ENCODE data around the gene MRPS23.
A peak's percentile ranks its signal among the peaks of the same experiment; 100 is the strongest.
"Not testable (repeated sequence)": the region's sequence is repeated elsewhere in the genome, so short reads cannot be mapped to it uniquely, and the experiment has no call there.

Gene MRPS23

GRCh38 chr17:57861790-57862693, 12.2 kb upstream of the MRPS23 start:
- DNase-seq, result peak; percentile 32

GRCh38 chr17:57861000-57861789, 11.4 kb upstream of the MRPS23 start:
- DNase-seq, result peak; percentile 84

- no peak for DNase-seq
Observed at GRCh38 chr17:57860414-57860999, 10.7 kb upstream of the MRPS23 start.

GRCh38 chr17:57859601-57860413, 10.0 kb upstream of the MRPS23 start:
- DNase-seq, result no peak

- DNase-seq, result no peak
Observed at GRCh38 chr17:57858838-57859237, 9.0 kb upstream of the MRPS23 start.

GRCh38 chr17:57856792-57857620, 7.2 kb upstream of the MRPS23 start:
- no peak for DNase-seq

GRCh38 chr17:57855391-57856035, 5.7 kb upstream of the MRPS23 start:
- no peak for DNase-seq

- no peak for DNase-seq
Observed at GRCh38 chr17:57853695-57854094, 3.9 kb upstream of the MRPS23 start.

- no peak for DNase-seq
Observed at GRCh38 chr17:57852955-57853328, 3.1 kb upstream of the MRPS23 start.

- no peak for DNase-seq
Observed at GRCh38 chr17:57852092-57852954, 2.5 kb upstream of the MRPS23 start.

GRCh38 chr17:57849163-57849873, 526 bp downstream of the MRPS23 start:
- DNase-seq, result no peak

- DNase-seq, result not testable (repeated sequence)
Observed at GRCh38 chr17:57846056-57846945, 3.5 kb downstream of the MRPS23 start.

- no peak for DNase-seq
Observed at GRCh38 chr17:57842280-57842679, 7.6 kb downstream of the MRPS23 start.

- DNase-seq, result no peak
Observed at GRCh38 chr17:57839571-57839923, 10.3 kb downstream of the MRPS23 start.

- no peak for DNase-seq
Observed at GRCh38 chr17:57838857-57839570, 10.8 kb downstream of the MRPS23 start.

GRCh38 chr17:57838453-57838852, 11.4 kb downstream of the MRPS23 start:
- no peak for DNase-seq

- no peak for DNase-seq
Observed at GRCh38 chr17:57835333-57835900, 14.4 kb downstream of the MRPS23 start.
